ENCODE measurements around the gene TMCO6.

Gene TMCO6

GRCh38 chr5:140673187-140673976 is 34.1 kb downstream of the TMCO6 start, which contains the start of gene DND1:
Gene DND1 (minus strand): TSS chr5:140673576. CDS start chr5:140673542, 34 bp downstream.
- no peak for DNase-seq (ENCODE audit: low read depth in 2 of 2)

- no peak for DNase-seq (ENCODE audit: low read depth in 2 of 2)
Observed at GRCh38 chr5:140674211-140674610, 35.0 kb downstream of the TMCO6 start.

- no peak for DNase-seq (ENCODE audit: low read depth in 2 of 2)
Observed at GRCh38 chr5:140674629-140675028, 35.4 kb downstream of the TMCO6 start.

- DNase-seq (ENCODE audit: low read depth in 2 of 2): no peak
Observed at GRCh38 chr5:140677947-140678346, 38.7 kb downstream of the TMCO6 start.

GRCh38 chr5:140678993-140679392 is 39.7 kb downstream of the TMCO6 start:
- DNase-seq (ENCODE audit: low read depth in 2 of 2): no peak

- no peak for DNase-seq (ENCODE audit: low read depth in 2 of 2)
Observed at GRCh38 chr5:140690376-140690932, 51.2 kb downstream of the TMCO6 start.

- DNase-seq (ENCODE audit: low read depth in 2 of 2): peak; percentile 71 to 75
Observed at GRCh38 chr5:140690941-140691924, 52.0 kb downstream of the TMCO6 start, which contains the start of the genes HARS1 and HARS2. Gene HARS1 (minus strand): TSS chr5:140691370. CDS start chr5:140691304, 66 bp downstream. Gene HARS2 (plus strand): TSS chr5:140691455. CDS start chr5:140691649, 194 bp downstream.

- DNase-seq (ENCODE audit: low read depth in 2 of 2): no peak
Observed at GRCh38 chr5:140694276-140694675, 55.0 kb downstream of the TMCO6 start.

Data from fibroblast of skin of left biceps (primary cell).